Stimulated activated CD8-positive, alpha-beta memory T cell treated with anti-CD3 and anti-CD28 coated beads, Interleukin-4, amount 100 ng/mL, for 48 hours (primary cell): Measurements from ENCODE around the gene PTPRE.

Experiments
- DNase-seq: peaks from one replicate; pipeline ENCODE4 v3.0.0-alpha.2; 2020

The PTPRE gene

DNA sequence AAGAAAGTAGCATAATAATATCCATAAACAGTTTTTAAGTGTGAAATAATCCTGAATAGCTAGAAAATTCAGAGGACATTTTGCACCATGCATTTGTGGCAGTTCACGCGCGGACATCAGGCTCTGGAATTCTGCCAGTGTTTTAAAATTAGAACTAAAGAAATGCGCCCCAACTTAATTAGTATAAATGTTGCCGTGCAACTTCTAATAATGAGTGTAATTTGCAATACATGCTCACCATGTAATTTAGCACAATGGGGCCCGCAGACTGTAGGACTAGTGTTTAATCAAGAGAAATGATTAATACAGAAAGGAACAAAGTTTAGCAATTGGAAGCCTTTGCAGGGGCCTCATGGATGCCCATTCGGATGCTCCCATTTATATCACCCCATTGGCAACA is 96.6 kb downstream of the PTPRE start:
- DNase-seq = no peak

- no peak for DNase-seq
Observed at GRCh38 chr10:128005858-128006257, 99.0 kb downstream of the PTPRE start.

GRCh38 chr10:128007056-128007455 is 100.2 kb downstream of the PTPRE start:
- no peak for DNase-seq

DNA sequence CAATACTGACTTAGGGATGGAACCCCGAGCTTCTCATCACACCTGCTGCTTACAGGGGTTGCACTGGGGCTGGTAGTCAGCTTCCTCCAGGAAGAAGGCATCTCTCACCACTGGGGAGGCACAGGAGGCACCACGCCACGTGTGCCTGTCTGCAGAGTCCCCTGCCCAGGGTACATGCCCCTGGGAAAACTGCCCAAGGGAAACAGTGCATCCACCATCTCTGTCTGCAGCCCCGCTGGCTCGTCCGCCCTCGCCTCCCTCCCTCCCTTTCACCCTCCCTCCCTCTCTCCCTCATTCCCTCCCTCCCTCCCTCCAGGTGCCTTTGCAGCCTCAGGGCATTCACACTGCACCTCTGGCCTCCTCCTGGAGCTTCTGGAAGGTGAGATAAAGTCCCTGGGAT is 101.1 kb downstream of the PTPRE start:
- DNase-seq = no peak

DNA sequence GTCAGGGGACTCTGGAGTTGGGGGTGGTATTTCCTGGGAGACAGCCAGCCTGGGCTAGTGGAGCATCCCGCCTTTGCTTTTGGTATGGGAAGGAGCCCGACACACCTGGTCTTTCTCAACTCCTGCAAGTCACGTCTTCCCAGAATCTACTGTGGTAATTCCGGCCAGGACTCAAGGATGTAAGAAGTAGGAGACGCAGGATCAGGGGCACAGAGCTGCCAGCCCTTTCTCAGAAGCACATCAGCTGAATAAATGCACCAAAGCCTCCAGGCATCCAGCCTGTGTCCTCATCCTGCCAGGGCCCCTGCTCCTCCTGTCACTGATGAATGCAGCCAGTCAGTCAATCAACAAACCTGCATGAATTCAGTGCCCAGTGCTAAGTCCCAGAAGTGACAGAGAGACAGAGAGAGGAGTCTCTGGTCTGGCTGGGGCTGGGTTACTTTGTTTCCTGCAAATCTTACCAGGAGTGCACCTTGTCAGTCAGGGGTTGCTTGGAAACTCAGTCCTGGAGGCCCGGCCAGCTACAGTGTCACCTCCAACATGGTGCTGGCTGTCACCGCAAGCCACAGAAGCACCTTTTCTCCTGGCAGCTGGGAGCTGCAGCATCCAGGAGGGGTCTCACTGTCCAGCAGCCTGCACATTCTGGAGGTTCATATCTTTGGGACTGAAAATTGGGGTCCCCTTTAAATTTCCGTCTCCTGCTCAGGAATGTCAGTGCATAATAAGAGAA is 101.8 kb downstream of the PTPRE start:
- DNase-seq = no peak

DNA sequence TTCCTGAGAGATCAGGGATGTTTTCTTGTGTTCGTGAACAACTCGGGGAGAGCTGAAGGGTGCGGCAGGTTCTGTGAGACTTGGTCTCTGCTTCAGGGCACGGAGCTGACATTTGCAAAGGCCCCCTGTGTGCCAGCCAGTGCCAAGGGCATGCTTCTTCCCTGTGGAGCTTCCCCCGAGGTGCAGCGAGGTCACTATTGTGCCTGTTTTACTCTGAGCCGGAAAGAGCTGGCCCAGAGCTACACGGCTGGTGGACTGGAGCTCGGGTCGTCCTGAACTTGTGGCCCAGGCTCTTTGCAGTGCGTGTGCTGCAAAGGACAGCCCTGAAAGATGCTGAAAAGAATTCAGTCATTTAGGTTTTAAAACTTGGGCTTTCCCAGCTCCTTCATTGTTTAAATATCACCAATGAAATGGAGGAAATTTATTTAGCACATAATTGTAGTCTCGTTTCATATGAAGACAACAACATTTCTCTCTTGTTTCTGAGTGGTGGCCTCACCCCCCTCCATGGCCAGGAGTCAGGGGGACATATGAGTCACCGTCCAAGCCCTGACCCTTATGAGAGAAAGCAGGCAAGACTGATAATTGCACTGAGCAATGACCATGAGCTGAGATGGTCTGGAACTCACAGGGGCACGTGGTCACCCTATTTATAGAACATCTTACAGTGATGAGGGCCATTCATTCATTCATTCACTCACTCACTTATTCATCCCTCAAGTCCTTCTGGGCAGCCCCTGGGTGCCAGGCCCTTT is 102.6 kb downstream of the PTPRE start:
- DNase-seq = no peak

DNA sequence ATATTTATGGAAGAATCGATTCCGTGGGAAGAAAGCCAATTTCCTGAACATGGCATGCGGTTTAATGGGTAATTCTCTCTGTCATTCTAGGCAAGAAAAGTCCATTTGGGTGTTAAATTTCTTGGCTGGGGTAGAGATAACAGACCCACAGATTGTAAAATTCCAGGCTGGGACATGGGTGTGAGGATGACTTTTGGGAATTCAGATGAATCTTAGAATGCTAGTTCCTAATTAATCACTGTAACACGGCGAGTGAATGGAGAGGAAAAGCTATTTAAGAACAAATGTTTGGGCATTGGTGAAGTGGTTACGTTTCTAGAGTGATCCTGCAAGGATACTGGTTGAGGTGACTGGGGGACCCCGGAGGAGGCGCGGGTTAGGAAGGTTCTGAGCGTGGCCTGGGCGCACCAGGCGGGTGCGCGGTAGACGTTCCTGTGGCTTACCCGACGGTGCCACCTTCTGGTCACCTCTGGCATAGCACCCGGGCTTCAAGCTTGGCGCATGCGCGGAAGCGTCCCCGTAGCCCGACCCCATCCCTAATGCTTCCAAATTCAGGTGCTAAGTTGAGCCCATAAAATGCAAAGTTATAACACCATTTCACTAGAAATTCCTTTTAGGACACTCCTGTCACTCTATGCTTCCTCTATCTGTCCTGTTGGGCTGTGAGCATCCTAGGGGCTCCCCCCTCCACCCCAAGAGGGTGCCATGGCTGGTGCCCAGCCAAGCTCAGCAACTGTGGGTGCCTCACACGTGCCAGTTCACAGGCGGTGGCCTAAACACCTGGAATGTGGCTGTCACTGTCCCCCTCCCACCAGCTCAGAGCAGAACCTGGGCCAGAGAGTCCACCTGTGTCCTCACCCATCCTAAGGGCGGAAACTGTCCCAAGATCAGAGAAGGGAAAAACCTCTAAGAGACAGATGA is 104.4 kb downstream of the PTPRE start:
- peak; percentile 95 for DNase-seq

DNA sequence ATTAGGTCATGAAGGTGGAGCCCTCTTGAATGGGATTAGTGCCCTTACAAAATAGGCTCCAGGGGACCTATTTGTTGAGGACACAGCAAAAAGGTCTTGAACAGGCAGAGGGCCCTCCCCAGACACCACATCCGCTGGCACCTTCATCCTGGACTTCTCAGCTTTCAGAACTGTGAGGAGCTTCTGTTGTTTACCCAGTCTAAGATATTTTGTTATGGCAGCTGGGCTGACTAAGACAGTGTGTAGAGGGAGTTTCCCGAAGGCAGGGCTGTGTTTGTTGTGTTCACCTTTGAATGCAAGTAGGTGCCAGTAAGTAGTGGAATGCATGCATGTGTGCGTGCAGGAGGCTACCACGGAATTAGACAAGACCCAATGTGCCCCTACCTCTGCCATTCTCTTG is 106.7 kb downstream of the PTPRE start:
- DNase-seq = no peak

GRCh38 chr10:128014236-128014635 is 107.3 kb downstream of the PTPRE start:
- DNase-seq = no peak

DNA sequence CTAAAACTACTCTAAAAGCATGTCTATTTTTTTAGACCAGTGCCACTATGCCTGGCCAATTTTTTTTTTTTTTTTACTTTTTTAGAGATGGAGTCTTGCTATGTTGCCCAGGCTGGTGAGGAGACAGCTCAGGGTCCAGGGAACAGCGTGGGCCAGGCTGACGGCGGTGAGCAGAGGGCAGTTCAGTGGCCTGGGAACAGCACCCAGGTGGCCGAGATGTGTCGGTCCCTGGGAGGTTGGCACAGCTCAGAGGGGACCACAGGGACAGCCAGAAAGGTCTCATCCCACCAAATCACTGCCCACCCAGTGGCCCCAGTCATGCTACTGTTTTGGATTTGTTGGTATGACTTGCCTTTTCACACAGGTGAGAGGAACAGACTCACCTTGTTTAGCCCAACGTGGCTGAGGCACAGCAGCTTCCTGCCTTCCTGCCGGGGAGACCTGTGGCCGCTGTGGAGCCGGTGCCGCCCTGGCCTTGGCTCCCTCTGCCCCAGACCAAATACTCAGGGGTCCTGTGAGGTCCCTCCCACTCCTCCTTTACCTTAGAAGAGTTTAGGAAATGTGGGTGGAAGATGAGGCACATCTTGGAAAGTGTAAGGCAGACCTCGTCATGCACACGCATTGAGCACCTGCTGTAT is 109.6 kb downstream of the PTPRE start:
- no peak for DNase-seq

DNA sequence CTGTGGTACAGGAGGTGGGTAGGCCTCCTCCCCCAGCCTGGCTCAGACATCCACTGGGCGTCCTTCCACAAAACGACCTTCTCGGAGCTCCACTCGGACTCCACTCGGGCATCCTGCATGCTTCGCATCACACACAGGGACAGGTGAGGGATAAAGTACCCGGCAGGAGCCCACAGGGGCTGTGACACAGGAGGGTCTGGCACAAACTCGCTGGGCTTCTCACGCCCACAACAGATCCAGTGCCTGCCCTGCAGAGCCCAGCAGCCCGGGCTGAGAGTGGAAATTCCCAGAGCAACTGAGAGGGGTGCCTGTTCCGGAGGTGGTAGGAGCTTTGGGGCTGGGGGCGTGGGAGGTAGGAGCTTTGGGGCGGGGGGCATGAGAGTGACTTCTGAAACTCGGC is 110.9 kb downstream of the PTPRE start:
- DNase-seq = no peak

DNA sequence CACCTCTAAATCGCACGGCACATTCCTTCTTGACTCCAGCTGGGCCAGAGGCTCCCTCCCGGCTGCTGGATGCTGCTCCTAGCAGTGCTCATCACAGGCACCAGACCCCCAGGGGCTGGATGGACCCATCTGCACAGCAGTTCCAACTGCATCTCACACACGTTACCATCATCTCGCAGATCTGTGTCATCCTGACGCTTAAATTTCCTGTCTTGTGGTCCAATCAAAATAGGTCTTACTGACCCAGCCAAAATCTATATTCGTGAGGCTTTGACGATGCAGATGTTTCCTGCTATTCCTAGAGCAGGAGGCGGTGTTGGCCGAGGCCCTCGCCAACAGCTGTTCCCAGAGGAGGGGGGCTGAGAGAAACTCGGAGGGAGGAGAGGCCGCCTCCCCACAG is 111.3 kb downstream of the PTPRE start:
- no peak for DNase-seq

GRCh38 chr10:128018691-128019090 is 111.8 kb downstream of the PTPRE start:
- no peak for DNase-seq

GRCh38 chr10:128022261-128023196 is 115.6 kb downstream of the PTPRE start:
- DNase-seq = no peak

GRCh38 chr10:128024426-128024825 is 117.5 kb downstream of the PTPRE start:
- no peak for DNase-seq

- DNase-seq = no peak
Observed at GRCh38 chr10:128025437-128025836, 118.5 kb downstream of the PTPRE start.

- DNase-seq = no peak
Observed at GRCh38 chr10:128025951-128026350, 119.0 kb downstream of the PTPRE start.

GRCh38 chr10:128026615-128027300 is 119.9 kb downstream of the PTPRE start:
- DNase-seq = no peak

DNA sequence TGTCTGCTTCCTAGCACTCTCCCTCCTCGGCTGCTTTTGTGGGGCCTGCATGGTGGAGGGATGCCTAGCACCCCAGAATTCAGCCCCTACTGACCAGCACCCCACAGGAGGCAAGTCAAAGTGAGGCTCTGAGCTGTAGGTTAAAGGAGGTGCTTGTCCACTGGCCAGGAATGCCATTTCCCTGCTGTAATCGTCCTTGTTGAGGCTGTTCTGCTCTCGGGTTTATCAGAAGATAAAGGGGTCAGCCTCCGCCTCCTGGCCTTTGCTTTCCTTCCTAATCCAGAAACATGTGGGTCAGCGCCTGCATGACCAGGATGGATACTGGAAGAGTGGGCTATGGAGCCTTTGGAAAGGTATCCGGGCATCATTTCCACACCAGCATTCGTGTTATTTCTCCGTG is 120.4 kb downstream of the PTPRE start:
- no peak for DNase-seq

GRCh38 chr10:128027822-128028507 is 121.1 kb downstream of the PTPRE start:
- no peak for DNase-seq
